GM18511 (cell line): ENCODE results near the gene PHF3.
"Not testable (repeated sequence)": the region's sequence is repeated elsewhere in the genome, so short reads cannot be mapped to it uniquely, and the experiment has no call there.

Experiments
- ATAC-seq: cut with Tn5 transposase; IDR thresholded peaks from one replicate; pipeline ENCODE4 v1.9.1; 2021; ENCODE audit warnings: mild to moderate bottlenecking, moderate library complexity; ENCODE audit not compliant: unreplicated experiment

PHF3 gene

DNA sequence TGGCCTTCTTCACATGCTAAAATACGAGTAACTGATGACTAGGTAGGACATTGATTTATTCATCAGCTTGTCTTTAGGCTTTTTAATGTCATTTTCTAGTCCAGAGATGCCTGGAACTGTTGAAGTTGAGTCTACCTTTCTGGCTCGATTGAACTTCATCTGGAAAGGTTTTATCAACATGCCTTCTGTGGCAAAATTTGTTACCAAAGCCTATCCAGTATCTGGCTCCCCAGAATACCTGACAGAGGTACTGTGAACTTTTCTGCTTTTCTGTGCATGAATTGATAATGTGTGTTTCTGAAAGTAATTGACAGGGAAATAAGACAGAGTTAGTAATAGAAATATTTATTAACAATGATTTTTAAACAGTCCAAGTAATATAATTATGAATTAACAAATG lies 71.0 kb downstream of the PHF3 start:
- no peak for ATAC-seq

- ATAC-seq: no peak
Measured at GRCh38 chr6:63708631-63709030, 73.0 kb downstream of the PHF3 start.

DNA sequence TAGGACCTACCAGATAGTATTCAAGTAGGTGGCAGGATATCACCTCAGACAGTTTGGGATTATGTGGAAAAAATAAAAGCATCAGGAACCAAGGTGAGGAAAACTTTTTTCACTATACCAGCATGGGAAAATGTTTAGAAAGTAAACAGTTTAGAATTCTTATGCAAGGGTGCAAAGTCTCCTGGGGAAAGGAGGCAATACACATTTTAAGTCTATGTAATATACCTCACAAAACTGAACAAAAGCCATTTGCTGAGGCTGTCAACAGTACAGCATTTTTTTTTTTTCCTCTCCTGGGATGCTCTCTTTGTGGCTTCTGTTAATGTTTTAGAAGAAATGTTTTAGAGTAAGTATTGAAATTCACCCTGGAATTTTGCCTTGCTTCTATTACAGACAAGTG lies 73.5 kb downstream of the PHF3 start:
- ATAC-seq: no peak

GRCh38 chr6:63713332-63713731 lies 77.7 kb downstream of the PHF3 start:
- no peak for ATAC-seq

DNA sequence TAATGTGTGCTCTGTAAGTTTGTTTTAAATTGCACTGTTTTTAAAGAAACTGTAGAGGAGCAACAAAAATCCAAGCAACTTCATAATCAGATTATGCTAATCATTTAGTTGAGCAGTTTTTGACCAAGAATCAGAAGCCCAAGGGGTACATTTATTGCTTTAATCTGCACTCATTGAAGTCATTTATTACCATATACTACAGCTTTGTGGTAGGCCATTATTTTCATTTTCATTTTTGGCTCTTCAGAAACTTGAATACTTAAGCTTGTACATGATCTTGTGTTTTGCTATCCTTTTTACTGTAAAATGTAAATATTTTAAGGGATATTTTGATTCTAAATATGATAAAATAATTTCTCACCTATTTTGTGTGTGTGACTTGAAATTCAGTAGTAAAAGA lies 78.5 kb downstream of the PHF3 start:
- ATAC-seq: peak; percentile 53

DNA sequence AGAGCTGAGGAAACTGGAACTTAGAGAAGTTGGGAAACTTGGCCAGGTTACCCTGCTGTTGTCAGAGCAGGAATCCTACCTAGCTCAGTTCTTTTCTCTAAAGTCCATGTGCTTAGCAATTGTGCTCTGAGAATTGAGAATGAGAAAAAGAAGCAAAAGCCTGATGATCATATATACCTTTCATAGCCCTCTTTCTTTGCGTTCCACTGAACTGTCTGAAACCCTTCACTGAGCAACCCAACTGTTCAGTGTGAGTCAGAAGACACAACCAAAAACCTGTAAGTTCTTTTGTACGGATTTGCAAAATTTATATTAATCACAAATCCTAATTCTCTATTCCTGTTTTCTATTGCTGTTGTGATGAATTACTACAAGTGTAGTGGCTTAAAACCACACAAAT lies 80.6 kb downstream of the PHF3 start:
- ATAC-seq: no peak

- no peak for ATAC-seq
Measured at GRCh38 chr6:63721181-63721580, 85.6 kb downstream of the PHF3 start.

DNA sequence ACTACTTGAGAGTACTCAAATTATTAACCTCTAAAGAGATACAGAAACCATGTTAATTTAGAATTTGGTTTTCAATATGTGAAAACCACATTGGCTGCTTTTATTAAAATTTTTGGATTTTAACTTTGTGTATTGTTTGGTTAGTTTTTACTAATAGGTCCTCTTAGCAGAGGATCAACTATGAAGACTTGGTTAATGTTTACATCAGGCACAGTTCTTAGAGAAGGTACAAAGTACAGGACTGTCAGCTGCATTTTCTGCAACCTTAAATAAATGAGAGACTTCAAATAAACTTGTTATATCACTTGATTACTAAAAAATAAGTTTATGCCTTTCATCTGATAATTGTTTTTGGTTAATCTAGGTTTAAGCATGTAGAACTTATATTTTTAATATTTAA lies 89.1 kb downstream of the PHF3 start:
- no peak for ATAC-seq

DNA sequence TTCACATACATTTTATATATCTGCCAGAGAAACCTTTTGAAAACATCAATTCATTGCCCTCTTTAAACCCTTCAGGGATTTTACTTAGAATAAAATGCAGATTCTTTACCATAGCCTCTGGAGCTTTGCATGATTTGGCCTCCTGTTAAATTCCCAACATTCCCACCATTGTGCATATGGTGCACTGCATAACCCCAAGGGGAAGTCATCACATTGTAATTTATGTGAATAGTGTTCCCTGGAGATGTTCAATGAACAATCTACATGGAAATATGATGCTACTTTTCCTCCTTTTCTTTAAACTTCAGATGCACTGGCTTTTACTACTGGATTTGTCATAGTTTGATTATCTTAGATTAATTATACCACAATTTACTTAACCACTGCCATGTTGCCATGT lies 94.7 kb downstream of the PHF3 start:
- no peak for ATAC-seq

- no peak for ATAC-seq
Measured at GRCh38 chr6:63731930-63732329, 96.3 kb downstream of the PHF3 start.

GRCh38 chr6:63732336-63732735 lies 96.7 kb downstream of the PHF3 start:
- ATAC-seq: no peak

DNA sequence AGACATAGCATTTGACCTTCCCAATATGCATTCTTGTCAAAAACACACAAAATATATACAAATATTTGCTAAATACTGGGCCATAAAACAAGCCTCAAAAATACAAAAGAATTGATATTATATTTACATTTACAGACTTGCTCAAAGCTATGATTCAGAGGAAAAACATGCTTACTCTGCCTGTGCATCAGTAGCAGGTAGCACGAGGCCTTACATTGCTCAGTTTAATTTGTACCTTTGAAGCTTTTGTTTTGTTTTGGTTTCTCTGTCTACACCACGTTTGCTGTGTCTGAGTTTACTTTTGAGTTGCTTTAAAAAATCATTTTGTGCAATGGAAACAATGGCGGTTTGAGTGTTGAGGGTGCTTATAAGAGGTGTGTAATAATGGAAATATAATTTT lies 99.3 kb downstream of the PHF3 start:
- ATAC-seq: no peak

DNA sequence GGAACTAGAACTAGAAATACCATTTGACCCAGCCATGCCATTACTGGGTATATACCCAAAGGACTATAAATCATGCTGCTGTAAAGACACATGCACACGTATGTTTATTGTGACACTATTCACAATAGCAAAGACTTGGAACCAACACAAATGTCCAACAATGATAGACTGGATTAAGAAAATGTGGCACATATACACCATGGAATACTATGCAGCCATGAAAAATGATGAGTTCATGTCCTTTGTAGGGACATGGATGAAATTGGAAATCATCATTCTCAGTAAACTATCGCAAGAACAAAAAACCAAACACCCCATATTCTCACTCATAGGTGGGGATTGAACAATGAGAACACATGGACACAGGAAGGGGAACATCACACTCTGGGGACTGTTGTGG lies 102.6 kb downstream of the PHF3 start:
- ATAC-seq: not testable (repeated sequence)

- no peak for ATAC-seq
Measured at GRCh38 chr6:63739094-63739687, 103.6 kb downstream of the PHF3 start.

DNA sequence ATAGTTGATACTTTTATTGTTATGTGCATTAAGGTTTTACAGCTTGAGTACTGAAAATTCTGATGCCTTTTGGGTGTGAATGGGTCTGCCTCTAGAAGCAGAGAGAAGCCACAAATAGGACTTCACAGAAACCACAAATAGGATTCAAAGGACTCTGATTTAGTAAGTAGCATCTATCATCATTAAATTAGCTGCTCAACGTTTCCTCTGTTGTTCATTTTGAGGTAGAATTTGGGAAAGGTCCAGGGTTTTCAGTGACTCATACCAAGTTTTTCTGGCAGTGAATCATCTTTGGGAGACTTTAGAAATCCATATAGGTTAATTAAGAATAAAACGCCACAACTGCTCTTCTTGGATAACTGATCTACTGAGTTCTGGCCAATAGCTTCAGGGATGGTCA lies 105.1 kb downstream of the PHF3 start:
- ATAC-seq: no peak

- ATAC-seq: no peak
Measured at GRCh38 chr6:63742060-63742459, 106.5 kb downstream of the PHF3 start.

DNA sequence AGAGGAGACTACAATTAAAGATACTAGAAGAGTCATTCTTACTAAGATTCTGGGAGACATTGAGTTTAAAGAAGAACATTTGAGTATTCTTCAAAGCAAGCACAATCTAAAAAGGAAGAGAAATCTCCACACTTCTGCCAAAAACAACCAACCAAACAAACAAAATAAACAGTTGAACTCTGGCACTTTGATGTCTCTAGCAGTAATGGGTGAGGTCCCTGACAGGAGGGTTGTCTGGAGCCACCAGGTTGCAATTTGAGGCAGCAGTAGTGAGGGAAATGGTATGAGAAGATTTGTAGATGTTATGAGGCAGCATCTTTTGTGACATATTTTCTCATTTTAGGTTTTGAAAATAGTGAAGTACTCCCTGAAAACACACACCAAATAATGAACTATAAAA lies 108.1 kb downstream of the PHF3 start:
- ATAC-seq: no peak

DNA sequence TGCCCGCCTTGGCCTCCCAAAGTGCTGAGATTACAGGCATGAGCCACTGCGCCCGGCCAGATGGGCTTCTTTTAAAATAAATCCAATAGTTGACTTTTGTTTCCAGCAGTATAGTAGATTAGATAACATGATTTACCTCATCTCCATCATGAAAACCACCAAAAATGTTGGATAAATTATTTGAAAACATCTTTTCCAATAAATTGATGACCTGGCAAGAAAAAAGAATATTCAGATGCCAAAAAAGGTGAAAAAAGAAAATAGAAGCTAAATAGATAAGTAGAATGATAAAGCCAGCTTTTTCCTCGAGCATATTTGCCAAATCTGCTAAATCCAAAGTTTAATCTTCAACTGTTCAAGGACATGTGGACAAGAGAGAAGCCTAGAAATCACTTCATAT lies 109.2 kb downstream of the PHF3 start:
- ATAC-seq: no peak

- no peak for ATAC-seq
Measured at GRCh38 chr6:63745784-63746183, 110.2 kb downstream of the PHF3 start.

DNA sequence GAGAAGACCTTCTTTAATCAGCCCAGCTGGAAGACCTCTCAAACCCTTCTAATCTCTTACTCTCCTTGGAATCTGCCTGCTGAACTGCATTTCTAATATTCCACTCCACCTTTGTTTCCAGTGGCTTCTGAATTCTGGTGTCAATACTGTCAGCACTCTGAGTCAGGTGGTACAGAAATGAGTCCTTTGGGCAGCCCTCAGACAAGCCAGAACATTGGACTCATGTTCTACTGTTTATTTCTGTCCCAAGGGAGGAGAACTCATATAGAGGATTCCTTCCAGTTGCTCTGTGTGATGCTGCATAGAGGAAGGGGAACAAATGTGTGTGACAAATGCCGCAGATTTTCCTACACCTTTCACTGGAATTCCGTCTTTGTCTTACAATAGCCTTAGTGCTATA lies 114.8 kb downstream of the PHF3 start:
- no peak for ATAC-seq

- not testable (repeated sequence) for ATAC-seq
Measured at GRCh38 chr6:63757275-63757674, 121.7 kb downstream of the PHF3 start.

DNA sequence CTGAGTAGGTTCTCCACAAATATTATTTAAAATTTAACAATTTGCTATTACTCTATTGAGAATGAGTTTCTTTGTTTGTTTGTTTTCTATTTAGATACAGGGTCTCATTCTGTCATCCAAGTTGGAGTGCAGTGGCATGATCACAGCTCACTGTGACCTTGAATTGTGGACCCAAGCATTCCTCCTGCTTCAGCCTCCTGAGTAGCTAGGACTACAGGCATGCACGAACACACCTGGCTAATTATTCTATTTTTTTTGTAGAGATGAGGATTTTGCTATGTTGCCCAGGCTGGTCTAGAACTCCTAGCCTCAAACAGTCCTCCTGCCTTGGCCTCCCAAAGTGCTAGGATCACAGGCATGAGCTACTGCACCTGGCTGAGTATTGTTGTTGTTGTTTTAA lies 122.2 kb downstream of the PHF3 start:
- no peak for ATAC-seq

GRCh38 chr6:63759605-63760105 lies 124.1 kb downstream of the PHF3 start:
- ATAC-seq: no peak
